A673 (cell line): Measurements from ENCODE around the gene USP1. TPM values are rescaled to one million over a fixed set of nuclear protein-coding genes. Genes with fewer than 3 reads are reported as not detected.

Source experiments
- BruUV-seq: library from RNA; stranded (reverse); fragments of 400-500 nt; replicated peaks from 2 replicates; lab custom pipeline; 2021; lab: Mats Ljungman, UMichigan
- CTCF ChIA-PET: fragments of 300-600 bp; sonication (Branson Sonifier 250); formaldehyde crosslinking; loops from one replicate; lab custom pipeline; 2022; ENCODE audit warnings: antibody characterized with exemption; lab: Charles Lee
- POLR2A ChIA-PET: fragments of 300-600 bp; sonication (Branson Sonifier 250); formaldehyde crosslinking; loops from one replicate; lab custom pipeline; 2022; ENCODE audit warnings: antibody characterized with exemption; ENCODE audit not compliant: low non-redundant PET; lab: Charles Lee
- DNase-seq: peaks from one replicate; pipeline ENCODE4 v3.0.0-alpha.2; 2015; ENCODE audit warnings: low spot score
- H3K27ac ChIP-seq: fragments of 200-600 bp; sonication (generic); 2 replicates; pipeline ENCODE4 v1.5.1; 2016; ENCODE audit warnings: mixed run types, low read depth, mild to moderate bottlenecking, mixed read lengths, antibody characterized with exemption, low read length; ENCODE audit not compliant: poor library complexity, severe bottlenecking
- H3K27me3 ChIP-seq: fragments of 200-600 bp; sonication (generic); replicated peaks from 2 replicates; pipeline ENCODE4 v1.6.1; 2017; ENCODE audit warnings: mixed run types, low read depth, mild to moderate bottlenecking, mixed read lengths, antibody characterized with exemption, low read length; ENCODE audit not compliant: insufficient read depth, poor library complexity
- H3K36me3 ChIP-seq: fragments of 200-600 bp; sonication (generic); 2 replicates; pipeline ENCODE4 v1.6.1; 2016; ENCODE audit warnings: mixed run types, mild to moderate bottlenecking, mixed read lengths, antibody characterized with exemption, low read length; ENCODE audit not compliant: insufficient read depth, poor library complexity, severe bottlenecking
- H3K4me1 ChIP-seq: fragments of 200-600 bp; sonication (generic); 2 replicates; pipeline ENCODE4 v1.6.1; 2017; ENCODE audit warnings: mixed run types, mild to moderate bottlenecking, mixed read lengths, antibody characterized with exemption, low read length; ENCODE audit not compliant: insufficient read depth, poor library complexity, severe bottlenecking
- H3K4me3 ChIP-seq: fragments of 200-600 bp; sonication (generic); 2 replicates; pipeline ENCODE4 v1.5.1; 2016; ENCODE audit warnings: low read depth, mixed run types, mild to moderate bottlenecking, mixed read lengths, low read length; ENCODE audit not compliant: poor library complexity, severe bottlenecking
- H3K9me3 ChIP-seq: fragments of 200-600 bp; sonication (generic); 2 replicates; pipeline ENCODE4 v1.6.1; 2016; ENCODE audit warnings: mixed run types, low read depth, mild to moderate bottlenecking, mixed read lengths, antibody characterized with exemption, low read length; ENCODE audit not compliant: poor library complexity, severe bottlenecking
- EZH2 ChIP-seq: fragments of 200-600 bp; sonication (generic); IDR thresholded peaks from 2 replicates; pipeline ENCODE4 v1.6.1; 2017; ENCODE audit warnings: borderline replicate concordance, low read depth, mild to moderate bottlenecking, mixed read lengths, antibody characterized with exemption, low read length; ENCODE audit not compliant: poor library complexity, severe bottlenecking
- intact Hi-C: fragments of 100-400 bp; cut with micrococcal nuclease; formaldehyde crosslinking; loops from one replicate; pipeline ENCODE4 v1.10.0; 2022; ENCODE audit not compliant: unreplicated experiment
- total RNA-seq: library from RNA; stranded (reverse); gene quantifications from 2 replicates; pipeline ENCODE4 v1.2.3, GENCODE V29; 2021
- TF ChIP-seq, protein P1 (sequence below): fragments of 300-800, 200-600 bp; sonication (generic); conservative IDR thresholded peaks from 2 replicates; pipeline ENCODE4 v1.5.1; 2017; ENCODE audit warnings: low read depth, mild to moderate bottlenecking, antibody characterized with exemption, low read length, moderate library complexity, mixed read lengths

Gene USP1
- total RNA-seq, 1 experiment from 2014 or later: 90.0 TPM

DNA sequence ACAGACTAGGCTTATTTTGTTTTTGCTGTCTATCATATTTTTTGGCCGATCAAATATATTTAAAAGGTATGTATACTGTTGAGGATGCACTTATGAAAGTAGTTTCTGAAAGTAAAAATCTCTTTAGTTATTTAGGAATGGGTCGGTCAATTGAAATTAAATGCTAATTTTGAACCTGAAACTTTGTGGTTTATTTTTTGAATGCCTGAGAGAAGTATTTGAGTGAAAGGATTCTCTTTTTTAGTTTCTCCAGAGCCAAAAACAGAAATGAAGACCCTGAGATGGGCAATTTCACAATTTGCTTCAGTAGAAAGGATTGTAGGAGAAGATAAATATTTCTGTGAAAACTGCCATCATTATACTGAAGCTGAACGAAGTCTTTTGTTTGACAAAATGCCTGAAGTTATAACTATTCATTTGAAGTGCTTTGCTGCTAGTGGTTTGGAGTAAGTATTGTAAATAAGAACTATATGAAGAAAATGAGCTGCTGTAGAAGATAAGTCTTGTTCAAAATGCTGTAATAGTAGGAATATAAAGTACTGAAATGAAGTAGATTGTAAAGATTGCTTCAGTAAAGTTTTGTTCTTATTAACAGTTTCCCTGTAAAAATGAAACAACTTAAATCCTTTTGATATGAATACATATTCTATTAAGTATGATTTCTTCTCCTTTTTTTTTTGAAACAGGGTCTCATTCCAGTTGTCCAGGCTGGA is 11.5 kb downstream of the USP1 start:
- H3K27me3 ChIP-seq: no peaks in the 10 kb centered on the region
- POLR2A ChIA-PET: interaction anchor here (0.6 kb wide), 2 partner anchors 802 to 928 kb away, joined by 3 to 4 read pairs; no protein-coding TSS in a partner anchor
- peaks cover 95% of the 10 kb centered on the region for H3K36me3 ChIP-seq
- no peak for TF ChIP-seq EZH2
- H3K4me3 ChIP-seq: no peak overlapping the region
- intact Hi-C loops: no loop called here
- BruUV-seq: no TSS peak
- H3K4me1 ChIP-seq: no peaks in the 10 kb centered on the region
- no peak for DNase-seq
- H3K27ac ChIP-seq: no peak overlapping the region
- CTCF ChIA-PET: no interaction called here
- no peaks in the 10 kb centered on the region for H3K9me3 ChIP-seq

DNA sequence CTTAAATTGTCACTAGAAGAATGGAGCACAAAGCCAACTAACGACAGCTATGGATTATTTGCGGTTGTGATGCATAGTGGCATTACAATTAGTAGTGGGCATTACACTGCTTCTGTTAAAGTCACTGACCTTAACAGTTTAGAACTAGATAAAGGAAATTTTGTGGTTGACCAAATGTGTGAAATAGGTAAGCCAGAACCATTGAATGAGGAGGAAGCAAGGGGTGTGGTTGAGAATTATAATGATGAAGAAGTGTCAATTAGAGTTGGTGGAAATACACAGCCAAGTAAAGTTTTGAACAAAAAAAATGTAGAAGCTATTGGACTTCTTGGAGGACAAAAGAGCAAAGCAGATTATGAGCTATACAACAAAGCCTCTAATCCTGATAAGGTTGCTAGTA is 13.5 kb downstream of the USP1 start:
- DNase-seq: no peak
- TSS peak; percentile 29 for BruUV-seq
- Histone ChIP-seq H3K27me3 (no peaks in the 10 kb centered on the region), H3K27ac (no peak overlapping the region), H3K4me1 (no peaks in the 10 kb centered on the region), H3K36me3 (peaks cover 89% of the 10 kb centered on the region), H3K4me3 (no peak overlapping the region), H3K9me3 (no peaks in the 10 kb centered on the region)
- intact Hi-C loops: no loop called here
- ChIA-PET CTCF (interaction anchor here (0.6 kb wide), 1 partner anchor 308 kb away, joined by 3 read pairs; no protein-coding TSS in a partner anchor), POLR2A (no interaction called here)
- TF ChIP-seq EZH2: no peak
- TF ChIP-seq, protein P1, sequence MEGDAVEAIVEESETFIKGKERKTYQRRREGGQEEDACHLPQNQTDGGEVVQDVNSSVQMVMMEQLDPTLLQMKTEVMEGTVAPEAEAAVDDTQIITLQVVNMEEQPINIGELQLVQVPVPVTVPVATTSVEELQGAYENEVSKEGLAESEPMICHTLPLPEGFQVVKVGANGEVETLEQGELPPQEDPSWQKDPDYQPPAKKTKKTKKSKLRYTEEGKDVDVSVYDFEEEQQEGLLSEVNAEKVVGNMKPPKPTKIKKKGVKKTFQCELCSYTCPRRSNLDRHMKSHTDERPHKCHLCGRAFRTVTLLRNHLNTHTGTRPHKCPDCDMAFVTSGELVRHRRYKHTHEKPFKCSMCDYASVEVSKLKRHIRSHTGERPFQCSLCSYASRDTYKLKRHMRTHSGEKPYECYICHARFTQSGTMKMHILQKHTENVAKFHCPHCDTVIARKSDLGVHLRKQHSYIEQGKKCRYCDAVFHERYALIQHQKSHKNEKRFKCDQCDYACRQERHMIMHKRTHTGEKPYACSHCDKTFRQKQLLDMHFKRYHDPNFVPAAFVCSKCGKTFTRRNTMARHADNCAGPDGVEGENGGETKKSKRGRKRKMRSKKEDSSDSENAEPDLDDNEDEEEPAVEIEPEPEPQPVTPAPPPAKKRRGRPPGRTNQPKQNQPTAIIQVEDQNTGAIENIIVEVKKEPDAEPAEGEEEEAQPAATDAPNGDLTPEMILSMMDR: no peak

DNA sequence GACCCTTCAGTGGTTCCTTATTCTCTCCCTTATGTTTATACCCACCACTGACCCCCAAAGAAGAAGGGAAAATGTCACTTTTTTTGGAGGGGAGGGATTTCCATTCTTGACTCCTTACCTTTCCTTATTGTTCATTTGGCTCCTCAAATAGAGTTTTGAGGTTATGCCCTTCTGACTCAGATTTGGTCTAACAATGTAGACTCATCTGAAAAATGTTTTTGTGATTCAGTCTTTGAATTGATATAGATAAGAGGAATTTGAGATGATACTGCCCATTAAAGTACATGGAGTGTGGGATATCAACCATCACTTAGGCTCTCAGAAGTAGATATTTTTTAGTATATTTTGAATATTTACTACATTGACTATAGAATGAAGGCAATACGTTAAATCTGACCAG is 16.1 kb downstream of the USP1 start:
- peaks cover 69% of the 10 kb centered on the region for H3K36me3 ChIP-seq
- no peak for DNase-seq

More for the DNA sequence above, 16.1 kb downstream of the USP1 start:
- ChIA-PET CTCF (no interaction called here), POLR2A (no interaction called here)
- no TSS peak for BruUV-seq
- H3K9me3 ChIP-seq: no peaks in the 10 kb centered on the region
- no peaks in the 10 kb centered on the region for H3K4me1 ChIP-seq
- TF ChIP-seq, protein P1: no peak
- TF ChIP-seq EZH2: no peak
- no peak overlapping the region for H3K4me3 ChIP-seq
- no peaks in the 10 kb centered on the region for H3K27me3 ChIP-seq
- no peak overlapping the region for H3K27ac ChIP-seq
- intact Hi-C loops: no loop called here
